D721Med (cell line): ENCODE data around the gene BCL7A.
A peak's percentile ranks its signal among the peaks of the same experiment; 100 is the strongest.

Source experiments
- DNase-seq: peaks from one replicate; pipeline ENCODE4 v3.0.0; 2011; ENCODE audit warnings: low spot score; ENCODE audit not compliant: insufficient read length
- FAIRE-seq: peaks from 2 replicates; lab custom pipeline; 2011; peaks lifted over from hg19 to GRCh38; lab: Jason Lieb, UNC
- CTCF ChIP-seq: IDR thresholded peaks from 2 replicates; pipeline ENCODE4 v1.5.1; 2012; ENCODE audit warnings: mild to moderate bottlenecking, control low read depth; ENCODE audit not compliant: insufficient read depth; ENCODE audit errors: missing control alignments

Gene BCL7A

DNA sequence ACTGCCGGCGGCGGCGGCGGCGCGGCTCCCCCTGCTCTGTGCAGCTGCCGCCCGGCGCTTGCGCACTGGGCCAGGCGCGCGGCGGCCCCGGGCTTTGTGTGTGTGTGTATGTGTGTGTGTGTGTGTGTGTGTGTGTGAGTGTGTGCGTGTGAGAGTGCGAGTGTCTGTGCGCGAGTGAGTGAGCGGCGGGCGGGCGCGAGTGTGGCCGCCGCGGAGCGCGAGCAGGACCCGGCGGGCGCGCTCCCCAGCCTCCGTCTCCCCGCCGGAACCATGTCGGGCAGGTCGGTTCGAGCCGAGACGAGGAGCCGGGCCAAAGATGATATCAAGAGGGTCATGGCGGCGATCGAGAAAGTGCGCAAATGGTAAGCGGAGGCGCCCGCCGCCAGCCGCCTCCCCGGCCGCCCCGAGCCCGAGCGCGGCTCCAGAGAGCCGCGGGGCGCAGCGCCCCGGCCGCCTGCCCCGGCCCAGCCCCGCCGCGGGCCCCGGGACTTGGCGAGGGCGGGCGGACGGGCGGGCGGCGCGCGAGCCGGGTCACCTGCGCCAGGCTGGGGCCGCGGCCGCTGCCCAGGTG, at the start of gene BCL7A:
TSS of gene BCL7A (plus strand) at position 63 of the 571 bp plus-strand sequence. CDS start at position 271, 208 bp downstream.
- no peak for DNase-seq

GRCh38 chr12:121974026-121974985, 47.4 kb upstream of the BCL7A start:
- DNase-seq (peak; percentile 86), FAIRE-seq (peak; percentile 94)
- TF ChIP-seq CTCF, result no peak

More for the DNA sequence above, at the start of gene BCL7A:
- no peak for FAIRE-seq
- TF ChIP-seq CTCF, result no peak

- FAIRE-seq (no peak), DNase-seq (no peak)
- TF ChIP-seq CTCF, result no peak
Measured at GRCh38 chr12:121975021-121975420, 46.7 kb upstream of the BCL7A start.

DNA sequence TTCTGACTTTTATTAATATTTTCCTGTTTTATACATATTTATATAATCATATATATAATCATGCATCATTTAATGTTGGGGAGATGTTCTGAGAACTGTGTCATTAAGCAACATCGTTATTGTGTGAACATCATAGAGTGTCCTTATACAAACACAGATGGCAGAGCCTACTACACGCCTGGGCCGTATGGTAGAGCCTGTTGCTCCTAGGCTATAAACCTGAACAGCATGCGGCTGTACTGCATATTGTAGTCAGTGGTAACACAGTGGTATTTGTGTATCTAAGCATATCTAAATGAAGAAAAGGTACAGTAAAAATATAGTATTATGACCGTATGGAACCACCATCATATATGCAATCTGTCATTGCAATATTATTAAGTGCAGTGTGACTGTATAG, 44.7 kb upstream of the BCL7A start:
- DNase-seq, result no peak
- TF ChIP-seq CTCF, result no peak
- no peak for FAIRE-seq

- FAIRE-seq (no peak), DNase-seq (no peak)
- TF ChIP-seq CTCF, result no peak
Measured at GRCh38 chr12:121980191-121980891, 41.3 kb upstream of the BCL7A start.

DNA sequence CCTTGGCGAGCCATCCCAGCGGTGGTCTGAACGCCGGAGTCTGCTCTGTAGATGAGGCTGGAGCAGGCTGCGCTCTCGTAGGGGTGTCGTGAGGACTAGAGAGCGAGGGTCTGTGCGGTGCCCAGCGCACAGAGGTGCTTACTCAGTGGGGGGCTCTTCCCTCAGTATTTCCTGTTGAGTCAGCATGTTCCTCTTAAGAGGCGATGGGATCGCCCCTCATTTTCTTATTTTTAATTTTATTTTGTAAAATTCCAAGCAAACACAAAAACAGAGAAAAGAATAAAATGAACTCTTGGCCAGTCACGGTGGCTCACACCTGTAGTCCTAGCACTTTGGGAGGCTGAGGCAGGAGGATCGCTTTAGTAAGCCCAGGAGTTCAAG, 40.8 kb upstream of the BCL7A start:
- DNase-seq (no peak), FAIRE-seq (no peak)
- no peak for TF ChIP-seq CTCF
